ENCODE data around the gene ANKRD62.
"Not testable (repeated sequence)": the region's sequence is repeated elsewhere in the genome, so short reads cannot be mapped to it uniquely, and the experiment has no call there.

ANKRD62 gene

GRCh38 chr18:12066910-12067511 is 26.6 kb upstream of the ANKRD62 start:
- no peak for FAIRE-seq

- FAIRE-seq: no peak
These were observed 26.0 kb upstream of the ANKRD62 start for GRCh38 chr18:12067671-12068070.

- FAIRE-seq: not testable (repeated sequence)
These were observed 25.2 kb upstream of the ANKRD62 start for GRCh38 chr18:12068316-12068949.

GRCh38 chr18:12068950-12069320 is 24.7 kb upstream of the ANKRD62 start:
- FAIRE-seq: no peak

GRCh38 chr18:12071066-12071465 is 22.6 kb upstream of the ANKRD62 start:
- FAIRE-seq: not testable (repeated sequence)

GRCh38 chr18:12072996-12073395 is 20.6 kb upstream of the ANKRD62 start:
- no peak for FAIRE-seq

- no peak for FAIRE-seq
These were observed 18.9 kb upstream of the ANKRD62 start for GRCh38 chr18:12074736-12075135.

GRCh38 chr18:12076424-12077140 is 17.1 kb upstream of the ANKRD62 start:
- no peak for FAIRE-seq

- not testable (repeated sequence) for FAIRE-seq
These were observed 15.6 kb upstream of the ANKRD62 start for GRCh38 chr18:12077994-12078393.

- no peak for FAIRE-seq
These were observed 14.0 kb upstream of the ANKRD62 start for GRCh38 chr18:12079491-12080237.

GRCh38 chr18:12085136-12085535 is 8.5 kb upstream of the ANKRD62 start:
- no peak for FAIRE-seq

GRCh38 chr18:12085786-12086185 is 7.9 kb upstream of the ANKRD62 start:
- FAIRE-seq: no peak

- no peak for FAIRE-seq
These were observed 7.4 kb upstream of the ANKRD62 start for GRCh38 chr18:12086249-12086648.

GRCh38 chr18:12086677-12087470 is 6.8 kb upstream of the ANKRD62 start:
- FAIRE-seq: no peak

GRCh38 chr18:12087471-12088025 is 6.1 kb upstream of the ANKRD62 start:
- FAIRE-seq: no peak

- FAIRE-seq: no peak
These were observed 5.5 kb upstream of the ANKRD62 start for GRCh38 chr18:12088096-12088495.

- no peak for FAIRE-seq
These were observed 4.8 kb upstream of the ANKRD62 start for GRCh38 chr18:12088731-12089375.

- FAIRE-seq: no peak
These were observed 2.0 kb upstream of the ANKRD62 start for GRCh38 chr18:12091538-12092141.

- FAIRE-seq: no peak
These were observed 1.0 kb upstream of the ANKRD62 start for GRCh38 chr18:12092398-12093229.

GRCh38 chr18:12098374-12098773 is 4.7 kb downstream of the ANKRD62 start:
- no peak for FAIRE-seq
